Measurements from ENCODE around the gene G6PD. TPM values are rescaled to one million over a fixed set of nuclear protein-coding genes. Genes with fewer than 3 reads are reported as not detected.

G6PD gene
- total RNA-seq, 1 donor, result 128 TPM

DNA sequence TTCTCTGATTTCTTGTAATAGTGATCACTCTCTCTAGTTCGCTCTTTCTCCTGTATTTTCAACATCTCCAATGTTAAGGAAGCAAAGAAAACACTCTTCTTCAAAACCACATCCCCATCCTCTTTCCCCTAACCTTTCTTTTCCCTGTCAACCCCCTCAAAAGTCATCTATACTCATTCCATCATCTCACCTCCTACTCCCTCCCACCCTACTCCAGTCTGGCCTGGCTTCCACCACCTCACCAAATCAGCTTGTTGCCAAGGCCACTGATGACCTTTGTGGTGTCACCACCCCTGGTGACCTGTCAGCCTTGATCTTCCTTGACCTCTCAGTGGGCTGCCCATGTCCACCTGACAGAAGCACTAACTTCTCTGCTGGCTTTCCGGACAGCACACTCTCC lies 32.9 kb downstream of the G6PD start:
- TF ChIP-seq, protein P1, sequence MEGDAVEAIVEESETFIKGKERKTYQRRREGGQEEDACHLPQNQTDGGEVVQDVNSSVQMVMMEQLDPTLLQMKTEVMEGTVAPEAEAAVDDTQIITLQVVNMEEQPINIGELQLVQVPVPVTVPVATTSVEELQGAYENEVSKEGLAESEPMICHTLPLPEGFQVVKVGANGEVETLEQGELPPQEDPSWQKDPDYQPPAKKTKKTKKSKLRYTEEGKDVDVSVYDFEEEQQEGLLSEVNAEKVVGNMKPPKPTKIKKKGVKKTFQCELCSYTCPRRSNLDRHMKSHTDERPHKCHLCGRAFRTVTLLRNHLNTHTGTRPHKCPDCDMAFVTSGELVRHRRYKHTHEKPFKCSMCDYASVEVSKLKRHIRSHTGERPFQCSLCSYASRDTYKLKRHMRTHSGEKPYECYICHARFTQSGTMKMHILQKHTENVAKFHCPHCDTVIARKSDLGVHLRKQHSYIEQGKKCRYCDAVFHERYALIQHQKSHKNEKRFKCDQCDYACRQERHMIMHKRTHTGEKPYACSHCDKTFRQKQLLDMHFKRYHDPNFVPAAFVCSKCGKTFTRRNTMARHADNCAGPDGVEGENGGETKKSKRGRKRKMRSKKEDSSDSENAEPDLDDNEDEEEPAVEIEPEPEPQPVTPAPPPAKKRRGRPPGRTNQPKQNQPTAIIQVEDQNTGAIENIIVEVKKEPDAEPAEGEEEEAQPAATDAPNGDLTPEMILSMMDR (IDR thresholded peaks at IDR 0.05; ENCODE audit: insufficient read depth, low read depth, low read length), result no peak
- no peak for DNase-seq (ENCODE audit: low read depth)
- H3K4me3 ChIP-seq (ENCODE audit: low read depth, low read length), result no peak overlapping the region

DNA sequence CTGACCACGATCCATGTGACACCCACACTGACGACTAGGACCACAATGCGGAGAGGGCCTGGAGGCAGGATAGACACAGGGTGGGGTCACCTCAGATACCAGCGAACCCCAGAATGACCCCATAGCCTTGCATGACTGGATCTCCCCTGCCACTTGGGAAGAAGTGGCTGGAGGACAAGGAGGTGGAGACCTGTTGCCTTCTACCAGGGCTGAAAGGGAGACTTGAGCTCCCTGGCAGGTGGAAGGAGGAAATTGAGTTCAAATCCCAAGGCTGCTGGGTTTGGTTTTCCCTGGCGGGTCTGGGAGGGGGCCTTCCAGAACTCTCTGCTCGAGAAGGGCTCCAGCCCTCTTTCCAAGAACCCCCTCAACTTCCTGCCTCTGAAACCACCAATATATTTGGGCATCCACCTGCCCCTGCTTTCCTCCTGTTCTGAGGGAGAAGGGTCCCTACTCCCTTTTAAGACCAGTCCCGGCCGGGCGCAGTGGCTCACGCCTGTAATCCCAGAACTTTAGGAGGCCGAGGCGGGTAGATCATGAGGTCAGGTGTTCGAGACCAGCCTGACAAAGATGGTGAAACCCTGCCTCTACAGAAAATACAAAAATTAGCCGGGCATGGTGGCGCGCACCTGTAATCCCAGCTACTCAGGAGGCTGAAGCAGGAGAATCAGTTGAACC lies 33.6 kb downstream of the G6PD start:
- DNase-seq (ENCODE audit: low read depth), result no peak

DNA sequence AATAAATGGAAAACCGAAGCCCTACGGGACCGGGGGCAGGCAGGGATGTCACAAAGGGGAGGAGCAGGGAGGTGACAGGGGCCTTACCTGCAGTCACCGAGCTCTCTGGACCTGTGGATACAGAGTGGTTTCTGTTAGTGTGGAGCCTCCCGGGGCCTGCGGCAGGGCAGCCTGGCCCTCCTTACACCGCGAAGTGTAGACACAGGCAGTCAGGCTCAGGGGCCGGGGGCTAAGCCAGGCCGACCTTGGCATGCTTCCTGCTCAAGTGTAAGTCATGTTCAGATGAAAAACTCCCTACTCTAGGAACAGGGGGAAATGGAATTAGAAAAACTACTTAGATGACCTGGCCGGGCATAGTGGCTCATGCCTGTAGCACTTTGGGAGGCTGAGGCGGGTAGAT lies 34.9 kb downstream of the G6PD start:
- H3K4me3 ChIP-seq (ENCODE audit: low read depth, low read length), result no peak overlapping the region
- DNase-seq (ENCODE audit: low read depth), result no peak
- TF ChIP-seq, protein P1 (IDR thresholded peaks at IDR 0.05; ENCODE audit: insufficient read depth, low read depth, low read length), result no peak

More for the DNA sequence above, 33.6 kb downstream of the G6PD start:
- TF ChIP-seq, protein P1 (IDR thresholded peaks at IDR 0.05; ENCODE audit: insufficient read depth, low read depth, low read length), result no peak
- no peak overlapping the region for H3K4me3 ChIP-seq (ENCODE audit: low read depth, low read length)

DNA sequence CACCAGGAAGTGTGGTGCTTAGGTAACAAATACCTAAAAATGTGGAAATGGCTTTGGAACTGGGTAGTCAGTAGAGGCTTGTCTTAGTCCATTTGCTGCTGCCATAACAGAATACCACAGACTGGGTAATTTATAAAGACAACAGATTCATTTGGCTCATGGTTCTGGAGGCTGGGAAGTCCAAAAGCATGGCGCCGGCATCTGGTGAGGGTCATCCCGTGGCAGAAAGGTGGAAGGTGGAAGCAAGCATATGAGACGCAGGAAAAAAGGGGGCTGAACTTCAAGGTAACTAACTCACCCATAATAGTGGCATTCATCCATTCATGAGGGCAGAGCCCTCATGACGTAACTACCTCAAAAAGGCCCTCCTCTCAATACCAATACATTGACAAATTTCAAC lies 37.2 kb downstream of the G6PD start:
- TF ChIP-seq, protein P1 (IDR thresholded peaks at IDR 0.05; ENCODE audit: insufficient read depth, low read depth, low read length), result no peak
- no peak overlapping the region for H3K4me3 ChIP-seq (ENCODE audit: low read depth, low read length)
- no peak for DNase-seq (ENCODE audit: low read depth)

DNA sequence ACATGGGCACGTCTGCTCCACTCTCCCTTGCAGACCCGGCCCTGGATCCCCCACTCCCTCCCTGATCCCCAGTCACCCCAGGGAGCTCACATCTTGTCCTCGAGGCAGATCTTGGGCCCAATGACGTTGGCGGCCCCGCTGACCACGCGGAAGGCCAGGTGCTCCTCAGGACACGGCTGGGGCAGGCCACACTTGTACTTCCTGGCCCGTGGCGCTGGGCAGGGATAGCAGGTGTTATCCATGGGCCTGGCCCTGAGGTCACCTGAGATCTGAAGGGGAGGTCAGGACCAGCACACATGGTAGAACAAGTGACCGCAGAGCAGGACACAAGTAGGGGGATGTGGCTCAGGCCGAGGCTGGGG lies 38.3 kb downstream of the G6PD start:
- no peak for DNase-seq (ENCODE audit: low read depth)
- TF ChIP-seq, protein P1 (IDR thresholded peaks at IDR 0.05; ENCODE audit: insufficient read depth, low read depth, low read length), result no peak
- no peak overlapping the region for H3K4me3 ChIP-seq (ENCODE audit: low read depth, low read length)

DNA sequence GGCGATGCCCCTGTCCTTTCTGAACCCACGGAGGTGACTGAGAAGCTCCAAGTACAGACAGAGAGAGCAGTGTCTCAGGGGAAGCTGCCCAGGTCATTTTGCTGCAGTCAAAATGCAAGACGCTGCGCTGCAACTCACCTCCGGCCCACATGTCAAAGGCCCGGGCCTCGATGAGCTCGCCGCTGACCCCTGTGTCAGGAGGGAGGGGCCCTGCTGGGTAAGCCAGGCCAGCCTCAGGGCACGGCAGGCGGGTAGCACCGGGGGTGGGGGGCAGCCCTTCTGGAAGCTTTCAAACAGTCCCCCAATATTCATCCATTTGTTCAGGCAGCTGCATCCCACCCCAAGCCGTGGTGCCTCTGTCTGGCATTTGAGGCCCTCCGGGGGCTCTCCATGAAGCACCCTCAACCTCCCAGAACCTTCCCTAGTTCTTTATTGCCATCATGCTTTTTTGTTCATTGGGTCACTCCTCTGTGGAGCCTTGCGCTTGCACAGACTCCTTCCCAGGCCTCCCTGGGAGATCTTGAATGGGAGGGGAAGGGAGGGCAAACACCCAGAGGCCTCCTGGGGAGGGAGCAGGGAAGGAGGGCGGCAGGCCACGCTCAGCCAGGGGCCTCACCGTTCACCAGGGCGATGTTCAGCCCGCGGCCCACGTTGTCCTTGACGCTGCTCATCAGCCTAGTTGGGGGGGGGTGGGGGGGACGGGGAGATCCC lies 38.8 kb downstream of the G6PD start:
- no peak overlapping the region for H3K4me3 ChIP-seq (ENCODE audit: low read depth, low read length)
- DNase-seq (ENCODE audit: low read depth), result no peak
- TF ChIP-seq, protein P1 (IDR thresholded peaks at IDR 0.05; ENCODE audit: insufficient read depth, low read depth, low read length), result no peak
